Type B pancreatic cell (in vitro differentiated cells): ENCODE results near the gene LZTS3. TPM values are rescaled to one million over a fixed set of nuclear protein-coding genes. Genes with fewer than 3 reads are reported as not detected.

Source experiments
- DNase-seq: peaks from one replicate; pipeline ENCODE4 v3.0.0; 2021; ENCODE audit warnings: mixed read lengths; ENCODE audit not compliant: unreplicated experiment; ENCODE audit errors: extremely low spot score
- H3K27ac Mint-ChIP-seq: 2 replicates; pipeline ENCODE4 v1.8.0; 2021; ENCODE audit warnings: mild to moderate bottlenecking, mixed read lengths
- H3K27me3 Mint-ChIP-seq: 2 replicates; pipeline ENCODE4 v1.8.0; 2021; ENCODE audit warnings: mixed read lengths
- H3K36me3 Mint-ChIP-seq: 2 replicates; pipeline ENCODE4 v1.8.0; 2021; ENCODE audit warnings: mixed read lengths
- H3K4me1 Mint-ChIP-seq: one replicate; pipeline ENCODE4 v1.8.0; 2021; ENCODE audit warnings: mixed read lengths; ENCODE audit not compliant: unreplicated experiment
- H3K4me3 Mint-ChIP-seq: 2 replicates; pipeline ENCODE4 v1.8.0; 2021; ENCODE audit warnings: mild to moderate bottlenecking, mixed read lengths
- H3K9me3 Mint-ChIP-seq: 2 replicates; pipeline ENCODE4 v1.8.0; 2021; ENCODE audit warnings: mixed read lengths
- CTCF ChIP-seq: fragments of 200-600 bp; sonication (generic); conservative IDR thresholded peaks from 2 replicates; pipeline ENCODE4 v1.5.0; 2021; ENCODE audit warnings: antibody characterized with exemption, mild to moderate bottlenecking
- total RNA-seq: library from RNA; stranded (reverse); gene quantifications from 2 replicates; pipeline ENCODE4 v1.2.1, GENCODE V29; 2021; ENCODE audit warnings: low replicate concordance

LZTS3 gene
- total RNA-seq, 1 donor from 2014 or later, result 17.3 TPM

GRCh38 chr20:3203315-3204123 is 30.2 kb upstream of the LZTS3 start:
- TF ChIP-seq CTCF, result no peak
- Mint-ChIP-seq H3K27me3 (no peaks in the 10 kb centered on the region), H3K4me3 (peak overlapping the region; percentile 96), H3K9me3 (no peaks in the 10 kb centered on the region), H3K4me1 (peaks cover 9% of the 10 kb centered on the region), H3K27ac (peak overlapping the region; percentile 93), H3K36me3 (peaks cover 19% of the 10 kb centered on the region)
- no peak for DNase-seq

GRCh38 chr20:3202965-3203314 is 29.6 kb upstream of the LZTS3 start:
- no peak for TF ChIP-seq CTCF
- Mint-ChIP-seq H3K27ac (no peak overlapping the region), H3K4me1 (peaks cover 9% of the 10 kb centered on the region), H3K9me3 (no peaks in the 10 kb centered on the region), H3K27me3 (no peaks in the 10 kb centered on the region), H3K36me3 (peaks cover 19% of the 10 kb centered on the region), H3K4me3 (peak overlapping the region; percentile 96)
- DNase-seq, result no peak

- H3K9me3 Mint-ChIP-seq, result no peaks in the 10 kb centered on the region
- no peak for TF ChIP-seq CTCF
- H3K27ac Mint-ChIP-seq, result no peak overlapping the region
- H3K4me1 Mint-ChIP-seq, result peaks cover 9% of the 10 kb centered on the region
- H3K36me3 Mint-ChIP-seq, result peaks cover 31% of the 10 kb centered on the region
- no peak overlapping the region for H3K4me3 Mint-ChIP-seq
- H3K27me3 Mint-ChIP-seq, result no peaks in the 10 kb centered on the region
- no peak for DNase-seq
Measured at GRCh38 chr20:3199976-3200755, 26.8 kb upstream of the LZTS3 start.

GRCh38 chr20:3199206-3199605 is 25.9 kb upstream of the LZTS3 start:
- no peak for TF ChIP-seq CTCF
- no peak for DNase-seq
- H3K4me3 Mint-ChIP-seq, result no peak overlapping the region
- H3K27ac Mint-ChIP-seq, result no peak overlapping the region
- H3K27me3 Mint-ChIP-seq, result no peaks in the 10 kb centered on the region
- H3K4me1 Mint-ChIP-seq, result peaks cover 5% of the 10 kb centered on the region
- no peaks in the 10 kb centered on the region for H3K9me3 Mint-ChIP-seq
- peaks cover 27% of the 10 kb centered on the region for H3K36me3 Mint-ChIP-seq

- H3K36me3 Mint-ChIP-seq, result peaks cover 44% of the 10 kb centered on the region
Measured at GRCh38 chr20:3195590-3196237, 22.4 kb upstream of the LZTS3 start.

More at GRCh38 chr20:3195590-3196237, 22.4 kb upstream of the LZTS3 start:
- no peak for DNase-seq
- H3K9me3 Mint-ChIP-seq, result no peaks in the 10 kb centered on the region
- H3K4me1 Mint-ChIP-seq, result no peaks in the 10 kb centered on the region
- H3K27ac Mint-ChIP-seq, result peak overlapping the region; percentile 17
- no peaks in the 10 kb centered on the region for H3K27me3 Mint-ChIP-seq
- no peak for TF ChIP-seq CTCF
- no peak overlapping the region for H3K4me3 Mint-ChIP-seq
